Parathyroid adenoma (tissue), 2 donors: ENCODE measurements around the gene GNAI1.

Source experiments
- H2AFZ ChIP-seq: fragments of 300-600 bp; sonication (generic); one replicate; pipeline ENCODE4 v1.7.0; 2017; ENCODE audit warnings: antibody characterized with exemption, mild to moderate bottlenecking
- H3K27ac ChIP-seq: fragments of 300-600 bp; sonication (generic); one replicate; pipeline ENCODE4 v1.7.0; 2017
- H3K27me3 ChIP-seq: fragments of 300-600 bp; sonication (generic); one replicate; pipeline ENCODE4 v1.7.0; 2017; ENCODE audit warnings: low read length; ENCODE audit not compliant: control insufficient read depth, insufficient read depth
- H3K36me3 ChIP-seq: fragments of 300-600 bp; sonication (generic); one replicate; pipeline ENCODE4 v1.7.0; 2017; ENCODE audit warnings: low read length; ENCODE audit not compliant: control insufficient read depth, insufficient read depth
- H3K4me1 ChIP-seq: fragments of 300-600 bp; sonication (generic); one replicate; pipeline ENCODE4 v1.7.0; 2017; ENCODE audit warnings: control low read depth
- H3K4me2 ChIP-seq: fragments of 300-600 bp; sonication (generic); one replicate; pipeline ENCODE4 v1.7.0; 2017; ENCODE audit warnings: low read length
- H3K4me3 ChIP-seq: fragments of 300-600 bp; sonication (generic); one replicate; pipeline ENCODE4 v1.7.0; 2017; ENCODE audit warnings: low read depth, low read length
- H3K79me2 ChIP-seq: fragments of 300-600 bp; sonication (generic); one replicate; pipeline ENCODE4 v1.7.0; 2017; ENCODE audit warnings: control low read depth
- H3K9ac ChIP-seq: fragments of 300-600 bp; sonication (generic); one replicate; pipeline ENCODE4 v1.7.0; 2017; ENCODE audit warnings: mild to moderate bottlenecking
- H3K9me3 ChIP-seq: fragments of 300-600 bp; sonication (generic); one replicate; pipeline ENCODE4 v1.7.0; 2017; ENCODE audit warnings: low read length; ENCODE audit not compliant: control insufficient read depth
- CTCF ChIP-seq: fragments of 300-600 bp; sonication (generic); IDR thresholded peaks from one replicate; pipeline ENCODE4 v1.7.0; 2017; ENCODE audit warnings: antibody characterized with exemption, mild to moderate bottlenecking
- donor health status: primary hyperparathyroidism.

The GNAI1 gene

DNA sequence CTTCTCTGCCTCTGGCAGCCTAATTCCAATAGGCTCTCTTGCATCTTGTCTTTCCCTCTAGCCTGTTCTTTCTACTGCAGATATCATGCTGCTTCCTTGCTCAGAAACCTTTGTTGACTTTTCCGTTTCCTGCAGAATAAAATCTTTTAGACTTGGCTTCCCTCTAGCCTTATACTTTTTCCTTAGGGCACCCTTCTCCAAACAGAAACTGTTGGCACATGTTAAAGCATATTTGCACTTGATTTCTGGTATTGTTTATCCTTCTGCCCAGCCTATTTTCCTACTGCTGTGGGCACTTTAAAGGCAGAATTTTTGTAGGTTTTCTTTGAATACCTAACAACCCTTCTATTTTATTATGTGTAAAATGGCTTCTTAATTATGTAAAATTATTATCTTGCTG, 4.6 kb downstream of the GNAI1 start:
- no peaks in the 10 kb centered on the region for H3K27me3 ChIP-seq
- no peak for TF ChIP-seq CTCF
- no peak overlapping the region for H3K4me3 ChIP-seq
- no peak overlapping the region for H3K4me2 ChIP-seq
- no peaks in the 10 kb centered on the region for H3K9me3 ChIP-seq
- peaks cover 26% of the 10 kb centered on the region for H3K79me2 ChIP-seq
- H3K36me3 ChIP-seq = no peaks in the 10 kb centered on the region
- no peaks in the 10 kb centered on the region for H3K4me1 ChIP-seq
- H3K9ac ChIP-seq = no peak overlapping the region
- H2AFZ ChIP-seq = no peak overlapping the region
- no peak overlapping the region for H3K27ac ChIP-seq

DNA sequence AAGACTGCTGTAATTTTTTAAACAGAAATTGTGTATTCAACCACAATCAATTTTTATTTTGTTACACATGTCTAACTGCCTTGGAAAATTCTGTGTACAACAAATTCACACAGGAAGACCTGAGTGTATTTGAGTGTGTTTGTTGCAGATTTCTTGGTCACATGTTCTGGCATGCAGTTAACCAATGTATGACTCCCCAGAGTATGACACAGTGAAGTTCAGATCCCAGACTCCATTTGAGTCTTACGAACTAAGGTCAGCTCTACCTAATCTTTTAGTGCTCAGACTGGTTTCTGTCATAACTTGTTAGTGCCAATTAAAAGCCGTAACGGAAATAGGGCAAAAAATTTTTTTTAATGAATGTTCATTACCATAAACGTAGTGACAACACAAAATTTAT, 5.8 kb downstream of the GNAI1 start:
- Histone ChIP-seq H3K27ac (no peak overlapping the region), H2AFZ (no peak overlapping the region), H3K4me1 (no peaks in the 10 kb centered on the region), H3K9me3 (no peaks in the 10 kb centered on the region), H3K79me2 (peaks cover 28% of the 10 kb centered on the region), H3K4me3 (no peak overlapping the region), H3K27me3 (no peaks in the 10 kb centered on the region), H3K4me2 (no peak overlapping the region), H3K36me3 (no peaks in the 10 kb centered on the region), H3K9ac (no peak overlapping the region)
- no peak for TF ChIP-seq CTCF

DNA sequence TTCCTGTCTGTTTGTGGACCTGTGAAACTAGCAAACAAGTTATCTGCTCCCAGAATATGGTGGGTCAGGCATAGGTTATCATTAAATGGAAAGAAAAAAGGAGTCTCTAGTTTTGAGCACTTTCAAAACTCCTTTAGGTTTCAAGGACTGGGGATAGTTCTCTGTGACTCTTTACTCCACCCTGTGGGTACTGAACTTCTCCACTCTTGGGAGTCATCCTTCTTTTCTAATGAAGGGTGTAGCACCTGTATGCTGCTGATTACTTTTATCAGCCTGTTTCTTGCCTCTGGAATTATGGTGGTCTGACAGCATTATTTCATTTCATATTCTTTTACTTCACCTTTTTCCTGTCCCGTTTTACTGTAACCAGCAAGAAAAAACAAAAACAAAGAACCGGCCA, 6.7 kb downstream of the GNAI1 start:
- no peaks in the 10 kb centered on the region for H3K9me3 ChIP-seq
- no peak for TF ChIP-seq CTCF
- H3K4me1 ChIP-seq = no peaks in the 10 kb centered on the region
- no peaks in the 10 kb centered on the region for H3K36me3 ChIP-seq
- no peak overlapping the region for H3K27ac ChIP-seq
- H2AFZ ChIP-seq = no peak overlapping the region
- H3K27me3 ChIP-seq = no peaks in the 10 kb centered on the region
- H3K4me3 ChIP-seq = no peak overlapping the region
- H3K4me2 ChIP-seq = no peak overlapping the region
- no peak overlapping the region for H3K9ac ChIP-seq
- H3K79me2 ChIP-seq = peaks cover 28% of the 10 kb centered on the region

DNA sequence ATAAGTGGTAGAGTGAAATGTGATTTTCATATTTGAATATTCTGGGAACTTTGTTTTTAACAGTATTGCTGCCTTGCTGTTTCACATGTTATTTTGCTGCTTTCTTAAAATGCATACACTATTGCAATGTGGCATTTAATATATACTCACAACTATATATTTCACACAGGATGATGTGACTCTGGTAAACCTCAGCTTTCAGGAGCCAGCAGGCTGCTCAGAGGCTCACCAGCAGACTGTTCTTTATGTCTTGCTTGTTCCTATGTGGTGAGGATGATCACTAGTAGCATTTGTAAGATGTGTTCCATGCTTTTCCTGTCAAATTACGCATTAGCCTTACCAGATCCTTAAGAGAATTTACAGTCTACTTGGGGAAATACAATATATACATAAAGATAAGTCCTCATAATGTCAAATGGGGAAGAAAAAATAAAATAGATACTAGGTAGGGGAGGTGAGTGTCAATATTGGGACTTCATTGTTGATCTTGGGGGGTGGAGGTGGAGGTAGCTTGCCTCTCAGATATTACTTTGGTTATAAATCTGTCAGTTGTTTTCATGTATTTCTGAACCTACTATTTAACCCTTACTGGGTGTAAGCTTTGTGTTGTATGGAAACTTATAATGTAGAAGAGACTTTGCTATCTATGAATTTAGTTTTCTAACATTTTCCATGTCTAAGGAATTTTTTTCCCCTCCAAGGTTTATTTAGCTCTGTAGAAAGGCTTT, 8.4 kb downstream of the GNAI1 start:
- Histone ChIP-seq H3K9me3 (no peaks in the 10 kb centered on the region), H3K27me3 (no peaks in the 10 kb centered on the region), H3K27ac (no peak overlapping the region), H3K9ac (no peak overlapping the region), H3K4me1 (no peaks in the 10 kb centered on the region), H2AFZ (no peak overlapping the region), H3K36me3 (no peaks in the 10 kb centered on the region), H3K4me2 (no peak overlapping the region), H3K79me2 (peaks cover 19% of the 10 kb centered on the region), H3K4me3 (no peak overlapping the region)
- TF ChIP-seq CTCF = no peak

- H3K4me1 ChIP-seq = no peaks in the 10 kb centered on the region
- no peaks in the 10 kb centered on the region for H3K27me3 ChIP-seq
- H3K9me3 ChIP-seq = no peaks in the 10 kb centered on the region
- H3K79me2 ChIP-seq = peaks cover 11% of the 10 kb centered on the region
- no peak overlapping the region for H3K9ac ChIP-seq
- H3K36me3 ChIP-seq = no peaks in the 10 kb centered on the region
- no peak overlapping the region for H3K4me2 ChIP-seq
- no peak for TF ChIP-seq CTCF
- no peak overlapping the region for H3K27ac ChIP-seq
- no peak overlapping the region for H2AFZ ChIP-seq
- H3K4me3 ChIP-seq = no peak overlapping the region
Measured at GRCh38 chr7:80145780-80146422, 11.3 kb downstream of the GNAI1 start.
